GM18511 (cell line): Measurements from ENCODE around the gene ITGB4.
"Not testable (repeated sequence)": the region's sequence is repeated elsewhere in the genome, so short reads cannot be mapped to it uniquely, and the experiment has no call there.

Source experiments
- ATAC-seq: cut with Tn5 transposase; IDR thresholded peaks from one replicate; pipeline ENCODE4 v1.9.1; 2021; ENCODE audit warnings: mild to moderate bottlenecking, moderate library complexity; ENCODE audit not compliant: unreplicated experiment

Gene ITGB4

DNA sequence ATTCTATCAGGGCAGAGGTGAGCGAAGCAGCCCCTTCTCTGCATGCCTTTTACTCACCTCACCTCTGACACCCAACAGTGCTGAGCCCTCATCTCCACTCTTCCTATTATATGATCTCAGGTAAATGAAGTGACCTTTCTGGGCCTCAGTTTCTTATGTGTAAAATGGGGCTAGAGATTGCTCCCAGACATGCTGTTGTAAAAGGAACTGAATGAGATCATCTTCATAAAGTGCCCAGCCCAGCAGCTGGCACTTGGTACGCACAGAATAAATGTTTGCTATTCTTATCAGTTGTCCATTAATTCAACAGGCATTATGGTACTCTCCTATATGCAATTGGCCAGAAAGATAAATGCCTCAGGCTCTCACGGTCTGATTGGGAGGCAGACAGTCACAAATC, 48.3 kb downstream of the ITGB4 start:
- no peak for ATAC-seq

DNA sequence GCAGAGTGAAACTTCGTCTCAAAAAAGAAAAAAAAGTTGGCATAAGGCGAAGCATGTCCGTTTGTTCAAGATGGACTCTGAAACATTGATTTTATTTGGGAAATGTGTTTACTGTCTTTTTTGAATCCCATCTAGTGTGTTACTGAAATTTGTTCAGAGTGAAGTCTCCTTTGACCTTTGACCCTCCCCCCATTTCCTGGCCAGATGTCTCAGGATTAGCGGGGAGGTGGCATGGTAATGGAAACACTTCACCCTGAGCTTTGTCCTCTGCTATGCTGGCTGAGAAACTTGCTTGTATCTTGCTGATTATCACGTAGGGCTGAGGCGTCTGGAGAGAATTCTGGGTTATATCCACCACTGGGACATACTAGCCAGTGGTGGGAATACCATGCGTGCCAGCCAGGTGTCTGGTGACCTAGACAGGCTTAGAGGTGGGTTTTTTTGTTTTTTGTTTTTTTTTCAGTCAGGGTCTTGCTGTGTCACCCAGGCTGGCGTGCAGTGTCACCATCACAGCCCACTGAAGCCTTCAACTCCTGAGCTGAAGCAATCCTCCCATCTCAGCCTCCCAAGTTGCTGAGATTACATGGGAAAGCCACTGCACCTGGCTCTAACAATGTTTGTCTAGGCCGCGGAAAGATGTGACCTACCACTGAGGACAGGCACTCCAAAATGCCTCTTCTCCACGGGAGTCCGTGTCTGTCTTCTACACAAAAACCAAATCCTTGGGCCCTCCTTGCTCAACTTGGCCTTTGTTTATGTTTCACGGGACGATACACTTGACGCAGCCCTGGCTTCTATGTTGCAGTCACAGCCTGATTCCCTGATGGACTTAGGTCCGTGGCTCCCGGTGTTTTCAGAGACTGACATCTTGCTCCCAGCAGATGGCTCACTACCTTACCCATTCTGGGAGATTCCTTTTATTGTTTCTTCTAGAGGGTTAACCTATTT, 50.3 kb downstream of the ITGB4 start:
- ATAC-seq: no peak

DNA sequence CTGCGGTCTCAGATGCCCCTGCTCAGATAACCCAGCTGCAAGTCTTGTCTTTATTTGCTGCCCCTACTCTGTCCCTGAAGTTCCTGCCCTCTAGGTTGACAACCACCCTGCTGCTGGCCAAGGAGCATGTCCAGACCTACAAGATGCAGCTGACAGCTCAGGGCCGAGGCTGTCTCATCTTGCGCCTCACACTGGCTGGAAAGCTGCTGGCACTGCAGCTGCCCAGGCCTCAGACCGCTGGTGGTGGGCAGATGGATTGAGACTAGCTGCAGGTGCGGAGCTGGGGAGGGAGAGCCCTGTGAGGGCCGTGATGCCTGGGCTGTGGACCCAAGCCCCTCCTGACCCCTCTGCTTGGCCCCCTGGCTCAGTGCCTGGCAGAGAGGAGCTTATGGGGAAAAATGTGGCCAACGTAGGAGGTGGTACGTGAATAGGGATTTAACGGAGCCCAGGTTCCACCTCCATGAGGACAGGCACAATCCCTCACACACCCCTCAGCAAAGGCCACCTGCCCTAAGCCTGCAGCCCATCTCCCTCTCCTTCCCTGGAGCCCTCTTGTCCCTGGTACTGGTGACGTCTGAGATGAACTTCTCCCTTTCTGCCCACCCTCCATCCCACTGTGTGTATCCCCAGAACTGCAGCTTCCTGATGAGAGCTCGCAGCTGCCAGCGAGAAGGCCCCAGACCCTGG, 52.0 kb downstream of the ITGB4 start:
- no peak for ATAC-seq

DNA sequence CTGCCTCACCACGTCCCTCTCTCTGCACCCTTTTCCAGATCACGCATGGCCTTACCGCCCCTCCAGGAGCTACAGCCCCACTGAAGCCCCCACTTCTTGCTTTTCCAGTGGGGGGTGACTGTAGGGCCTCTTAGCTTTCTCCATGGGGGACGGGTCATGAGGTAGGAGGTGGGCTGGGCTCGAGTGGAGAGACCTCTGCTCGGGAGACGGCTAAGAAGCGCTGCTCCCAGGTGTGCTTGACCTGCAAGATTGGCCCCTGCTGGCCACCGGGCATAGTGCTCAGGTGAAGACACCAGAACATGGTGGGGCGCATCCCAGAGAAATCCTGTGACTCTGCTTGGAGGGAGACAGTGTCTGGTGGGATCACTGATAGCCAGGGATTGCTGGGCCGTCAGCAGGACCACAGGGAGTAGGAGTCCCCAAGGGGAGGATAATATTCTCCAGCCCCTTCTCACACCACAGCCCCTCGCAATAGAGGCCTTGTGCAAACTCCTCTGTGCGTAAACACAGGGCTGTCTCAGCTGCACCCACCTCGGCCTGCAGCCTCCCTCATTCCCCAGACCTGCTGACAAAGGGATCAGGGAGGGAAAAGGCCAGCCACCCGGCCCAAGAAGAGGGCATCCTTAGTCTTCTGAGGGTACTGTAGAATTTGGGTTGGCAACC, 52.7 kb downstream of the ITGB4 start:
- no peak for ATAC-seq

DNA sequence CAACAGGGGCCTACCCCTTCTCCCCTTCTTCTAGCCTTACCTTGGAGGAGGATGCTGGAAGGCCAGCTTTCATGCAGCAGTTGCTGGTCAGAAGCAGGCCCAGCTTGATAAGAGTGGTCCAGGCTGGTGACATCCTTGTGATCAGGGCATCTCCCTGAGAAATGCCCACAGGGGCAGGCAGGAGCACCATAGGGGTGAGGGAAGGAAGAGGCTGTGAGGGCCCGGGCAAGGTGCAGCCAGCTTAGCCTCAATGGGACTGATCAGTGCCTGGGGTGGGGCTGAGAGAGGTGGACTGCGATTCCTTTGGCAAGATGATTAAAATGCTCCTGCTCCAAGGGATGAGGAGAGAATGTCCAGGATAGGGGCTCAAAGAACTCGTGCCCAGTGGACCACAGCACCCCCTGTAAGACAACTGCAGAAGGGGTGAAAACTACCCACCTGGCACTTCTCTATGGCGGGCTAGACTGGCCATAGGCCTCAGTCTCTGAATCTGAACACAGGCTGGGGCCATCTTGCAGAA, 53.3 kb downstream of the ITGB4 start:
- no peak for ATAC-seq

DNA sequence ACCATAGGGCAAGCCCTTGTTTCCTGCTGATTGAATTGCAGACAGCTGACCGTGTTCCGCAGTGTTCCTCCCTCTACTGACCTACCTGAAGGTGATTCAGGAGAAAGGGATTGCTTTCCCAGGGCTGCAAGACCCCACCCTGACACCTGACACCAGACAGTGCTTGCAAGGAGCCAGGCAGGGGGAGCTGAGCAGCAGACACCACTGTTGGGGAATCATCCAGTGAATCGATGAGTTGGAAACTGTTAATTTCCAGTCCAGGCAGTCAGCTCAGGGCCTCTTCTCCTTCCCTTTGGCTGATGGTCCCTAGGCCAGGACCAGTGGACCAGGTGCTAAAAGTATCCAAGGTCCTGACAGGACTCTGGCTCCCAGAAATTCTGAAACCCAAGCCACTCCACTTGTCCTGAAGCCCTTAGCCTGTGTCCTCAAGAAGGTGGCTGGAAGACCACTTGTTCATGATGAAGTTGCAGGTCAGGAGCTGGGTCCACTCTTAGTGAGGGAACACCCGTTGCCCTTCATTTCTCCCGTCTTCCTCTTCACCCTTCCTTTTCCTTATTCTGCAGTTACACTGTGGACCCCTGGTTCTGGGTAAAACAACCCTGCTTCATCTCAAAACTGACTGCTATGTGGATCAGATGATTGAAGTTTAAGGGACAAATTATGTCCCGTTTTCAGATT, 53.9 kb downstream of the ITGB4 start:
- ATAC-seq: no peak

DNA sequence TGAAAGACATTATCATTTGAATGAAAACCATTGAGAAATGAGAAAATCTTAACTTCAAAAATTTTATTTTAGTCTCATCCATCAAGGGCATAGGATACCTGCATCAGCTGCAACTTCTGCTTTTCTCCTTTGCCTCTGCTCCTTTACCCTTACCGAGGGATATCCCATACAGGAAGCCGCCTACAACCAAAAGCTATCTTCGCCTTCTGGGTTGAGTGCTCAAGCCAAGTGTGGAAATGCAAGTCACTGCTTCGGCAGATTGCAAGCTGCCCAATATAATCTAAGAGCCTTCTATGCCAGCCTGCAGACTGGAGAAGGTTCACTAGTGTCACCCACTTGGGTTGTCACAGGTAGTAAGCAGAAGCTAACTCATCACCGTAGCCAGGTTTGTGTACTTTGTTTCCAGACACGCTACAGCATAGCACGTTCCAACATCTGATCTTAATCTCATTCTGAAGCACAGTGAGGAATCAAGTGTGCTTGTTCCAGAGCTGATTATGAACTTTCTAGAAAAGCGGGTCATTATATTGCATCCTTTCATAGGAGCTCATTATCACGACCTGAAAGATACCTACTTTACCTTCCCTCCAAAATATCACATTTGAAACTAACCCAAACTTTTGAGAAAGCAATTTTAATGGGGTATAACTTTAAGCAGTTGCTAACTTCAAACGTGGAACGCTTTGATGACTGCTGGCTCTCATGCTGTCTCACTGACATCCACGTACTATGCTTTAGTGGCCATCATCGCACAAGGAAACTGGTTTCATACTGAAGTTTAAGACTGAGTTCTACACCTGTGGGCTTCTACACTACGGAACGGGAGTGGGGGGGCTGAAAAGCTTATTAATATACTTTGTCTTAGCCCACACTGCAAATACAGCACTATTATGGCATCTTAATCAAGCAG, 55.4 kb downstream of the ITGB4 start:
- no peak for ATAC-seq

DNA sequence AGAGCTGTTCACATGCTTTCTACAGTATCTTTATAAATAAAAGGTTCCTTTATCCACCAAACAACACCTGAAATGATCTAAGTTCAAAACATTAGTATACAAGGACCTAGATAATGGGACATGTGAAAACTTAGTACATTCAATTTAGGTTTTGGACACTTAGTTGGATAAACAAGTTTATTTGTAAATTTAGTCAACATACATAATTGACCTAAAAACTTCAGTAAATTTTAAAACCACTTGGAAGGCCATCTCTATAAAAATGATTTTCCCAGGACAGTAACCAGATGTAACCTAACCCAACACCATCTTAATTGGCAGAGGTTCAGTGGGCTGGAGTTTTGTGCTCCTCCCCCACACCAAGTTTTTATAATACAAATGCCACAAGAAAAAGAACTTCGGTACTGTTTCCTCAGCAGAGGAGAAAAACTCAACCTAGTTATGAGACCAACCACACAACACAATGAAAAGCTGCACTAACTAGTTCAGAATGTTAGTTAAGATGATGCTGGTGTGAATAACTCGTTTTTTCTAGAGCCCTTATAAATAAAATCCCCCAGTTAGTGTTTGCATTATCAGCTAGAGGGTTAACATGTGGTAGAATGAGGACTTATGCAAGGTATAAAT, 56.1 kb downstream of the ITGB4 start:
- ATAC-seq: no peak

DNA sequence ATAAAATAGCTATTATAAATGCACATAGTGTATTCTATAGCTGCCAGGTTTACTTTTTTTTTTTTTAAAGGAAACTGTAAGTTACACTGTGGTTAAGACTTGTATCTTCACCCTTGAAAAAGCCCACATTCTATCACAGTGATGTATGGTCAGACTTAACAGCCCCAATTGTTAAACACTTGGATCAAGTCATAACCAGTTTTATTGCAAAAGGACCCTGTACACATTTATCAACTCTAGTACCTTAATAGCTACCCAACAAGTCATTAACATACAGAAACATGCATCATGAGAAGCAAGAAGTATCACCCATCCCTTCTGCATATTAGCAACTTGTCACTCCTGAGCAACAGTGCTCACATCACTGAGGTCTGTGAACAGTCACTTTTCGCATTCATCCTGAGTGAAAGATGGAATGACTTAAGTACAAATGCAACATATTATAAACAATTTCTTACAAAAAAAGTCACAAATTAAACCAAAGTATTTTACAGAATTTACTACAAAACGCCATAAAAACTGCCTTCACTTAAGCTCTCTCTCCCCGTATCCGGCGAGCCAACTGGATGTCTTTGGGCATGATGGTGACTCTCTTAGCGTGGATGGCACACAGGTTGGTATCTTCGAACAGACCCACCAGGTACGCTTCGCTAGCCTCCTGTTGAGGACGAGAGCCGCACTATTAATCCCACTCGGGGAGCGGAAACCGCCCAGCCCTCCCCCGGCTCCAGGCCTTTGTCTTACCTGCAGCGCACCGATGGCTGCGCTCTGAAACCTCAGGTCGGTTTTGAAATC, 57.0 kb downstream of the ITGB4 start:
- ATAC-seq: not testable (repeated sequence)

DNA sequence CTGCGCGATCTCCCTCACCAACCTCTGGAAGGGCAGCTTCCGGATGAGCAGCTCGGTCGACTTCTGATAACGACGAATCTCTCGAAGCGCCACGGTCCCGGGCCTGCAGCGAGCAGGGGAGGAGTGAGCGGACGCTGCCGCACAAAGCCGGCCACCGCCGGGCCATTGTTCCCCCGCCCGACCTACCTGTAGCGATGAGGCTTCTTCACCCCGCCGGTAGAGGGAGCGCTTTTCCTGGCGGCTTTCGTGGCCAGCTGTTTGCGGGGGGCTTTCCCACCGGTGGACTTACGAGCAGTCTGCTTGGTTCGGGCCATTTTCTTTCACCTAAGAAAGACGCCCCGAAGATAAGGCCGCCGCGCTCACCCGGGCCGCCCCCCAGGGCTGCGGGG, 57.6 kb downstream of the ITGB4 start:
- peak; percentile 14 for ATAC-seq

DNA sequence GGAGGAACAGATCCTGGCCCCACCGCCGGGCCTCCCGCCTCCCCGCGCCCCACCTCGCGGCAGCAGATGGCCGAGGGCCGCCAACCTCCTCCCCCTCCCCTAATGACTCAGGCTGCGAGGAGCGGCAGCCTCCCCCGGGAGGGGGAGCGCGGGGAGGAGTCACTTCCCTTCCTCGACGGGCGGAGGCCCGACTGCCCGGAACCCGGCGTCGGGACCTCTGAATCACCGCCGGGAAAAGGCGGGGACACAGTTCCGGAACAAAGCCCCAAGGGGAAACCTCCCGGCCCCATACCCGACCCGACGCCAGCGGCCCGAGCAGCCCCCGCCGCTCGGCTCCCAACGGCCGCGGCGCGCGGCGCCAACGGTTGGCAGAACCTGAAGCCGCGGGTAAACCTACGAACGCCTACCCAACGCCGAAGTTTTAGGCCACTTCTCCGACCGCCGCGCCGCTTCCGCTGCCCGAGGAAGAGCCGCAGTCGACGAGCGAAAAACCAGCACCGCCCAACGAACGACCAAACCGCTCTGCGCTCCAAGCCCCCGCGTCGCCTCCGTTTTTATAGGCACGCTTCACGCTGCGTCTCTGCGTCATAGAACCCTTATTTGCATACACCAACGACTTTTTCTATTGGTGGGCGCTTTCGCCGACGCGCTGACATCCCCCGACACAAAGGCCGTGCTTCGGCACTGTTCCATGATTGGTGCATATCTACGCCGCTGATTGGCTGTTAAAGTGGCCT, 58.2 kb downstream of the ITGB4 start:
- ATAC-seq: peak; percentile 72

DNA sequence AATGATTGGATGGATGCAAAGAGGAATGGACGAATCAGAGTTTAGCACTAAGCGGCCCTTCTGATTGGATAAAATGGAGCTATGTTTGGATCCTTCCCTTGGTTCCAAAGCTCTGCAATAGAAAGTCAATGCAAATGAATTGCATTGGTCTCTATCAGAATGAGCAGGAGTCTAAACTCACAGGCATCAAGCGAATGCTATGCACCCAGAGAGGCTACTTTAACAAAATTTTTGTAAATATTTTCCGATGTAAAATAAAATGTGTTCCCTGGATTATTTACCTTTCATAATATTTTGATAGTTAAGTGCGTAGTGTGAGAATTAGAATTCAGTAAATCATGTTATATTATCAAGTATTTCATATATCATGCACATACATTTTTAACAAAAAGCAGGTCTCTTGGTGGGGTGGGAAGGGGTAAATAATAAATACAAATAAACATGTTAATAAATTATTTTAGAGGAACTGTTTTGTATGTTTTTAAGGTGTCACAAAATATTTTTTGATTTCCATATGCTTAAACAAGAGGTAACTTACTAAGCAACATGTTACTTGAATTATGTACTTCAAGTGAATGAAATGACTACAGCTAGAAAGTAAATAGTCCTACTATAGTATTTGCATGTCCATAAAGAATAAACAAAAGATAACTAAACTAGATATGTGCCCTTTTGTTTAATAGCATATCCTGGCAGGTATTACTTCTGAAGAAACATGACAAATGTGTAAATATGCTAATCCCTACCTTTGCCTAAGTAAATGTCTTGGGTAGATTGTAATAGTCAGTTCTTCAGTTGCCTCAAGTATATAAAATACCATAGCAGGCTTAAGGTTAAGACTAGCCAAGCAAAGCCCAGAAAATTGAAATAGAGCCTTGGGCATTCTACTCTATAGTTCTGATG, 59.0 kb downstream of the ITGB4 start:
- ATAC-seq: no peak

DNA sequence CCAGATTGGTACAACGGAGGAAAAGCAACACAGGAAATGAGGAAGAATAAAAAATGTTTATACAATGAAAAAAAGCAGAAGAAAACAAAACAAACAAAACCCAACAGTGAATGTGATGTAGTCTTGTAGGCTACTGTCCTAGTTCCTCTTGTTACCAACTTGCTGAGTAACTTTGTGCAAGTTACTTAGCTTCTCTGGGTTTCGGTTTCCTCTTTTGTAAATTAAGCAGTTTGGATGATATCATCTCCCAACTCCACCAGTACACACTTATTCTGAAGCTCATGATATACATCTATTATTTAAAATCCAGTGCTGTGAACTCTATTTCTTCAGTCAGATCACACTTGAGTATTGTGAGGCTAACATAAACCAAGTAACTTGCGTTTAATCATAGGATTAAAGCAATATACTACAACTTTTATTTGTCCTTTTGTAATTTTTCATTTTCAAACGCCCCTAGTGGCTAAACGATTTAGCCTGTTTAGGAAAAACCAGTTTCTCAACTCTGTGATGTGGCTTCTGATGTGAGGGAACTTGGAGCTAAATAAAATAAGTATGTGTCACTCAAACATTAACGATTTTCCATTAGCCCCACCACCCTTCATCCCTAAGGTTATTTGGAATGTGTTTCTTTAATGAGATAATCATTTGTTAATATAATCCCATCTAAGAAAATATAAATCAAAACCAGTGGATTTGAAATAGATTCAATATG, 62.0 kb downstream of the ITGB4 start:
- ATAC-seq: no peak

DNA sequence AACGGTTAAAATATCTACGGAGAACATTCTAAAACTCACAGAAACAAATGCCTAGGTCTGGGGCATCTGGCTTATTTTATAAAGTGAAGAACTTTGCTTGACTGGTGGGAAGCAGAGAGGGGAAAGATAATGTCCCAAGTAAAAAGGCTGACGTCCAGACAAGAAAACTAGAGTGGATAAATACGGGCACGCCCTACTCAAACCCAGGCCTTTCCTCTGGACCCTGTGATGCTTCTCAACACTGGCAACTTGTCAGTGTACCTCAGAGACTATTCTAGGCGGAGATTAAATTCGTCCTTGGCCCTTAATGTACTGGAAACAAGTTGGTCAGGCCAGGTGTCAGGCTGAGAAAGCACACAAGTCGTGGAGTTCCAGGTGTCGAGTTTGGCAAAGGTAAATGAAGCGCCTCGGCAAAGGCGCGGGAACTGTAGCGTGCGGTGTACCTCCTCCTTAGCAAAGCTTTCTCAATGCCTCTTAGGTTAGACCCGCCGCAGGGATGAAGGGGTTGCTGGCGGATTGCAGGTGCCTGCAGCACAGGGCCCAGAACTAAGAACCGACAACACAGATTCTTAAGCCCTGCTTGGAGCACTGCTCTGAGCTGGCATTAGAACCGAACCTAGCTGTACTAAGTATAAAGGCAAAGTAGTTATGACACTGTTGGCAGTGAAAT, 62.7 kb downstream of the ITGB4 start:
- ATAC-seq: peak; percentile 2

DNA sequence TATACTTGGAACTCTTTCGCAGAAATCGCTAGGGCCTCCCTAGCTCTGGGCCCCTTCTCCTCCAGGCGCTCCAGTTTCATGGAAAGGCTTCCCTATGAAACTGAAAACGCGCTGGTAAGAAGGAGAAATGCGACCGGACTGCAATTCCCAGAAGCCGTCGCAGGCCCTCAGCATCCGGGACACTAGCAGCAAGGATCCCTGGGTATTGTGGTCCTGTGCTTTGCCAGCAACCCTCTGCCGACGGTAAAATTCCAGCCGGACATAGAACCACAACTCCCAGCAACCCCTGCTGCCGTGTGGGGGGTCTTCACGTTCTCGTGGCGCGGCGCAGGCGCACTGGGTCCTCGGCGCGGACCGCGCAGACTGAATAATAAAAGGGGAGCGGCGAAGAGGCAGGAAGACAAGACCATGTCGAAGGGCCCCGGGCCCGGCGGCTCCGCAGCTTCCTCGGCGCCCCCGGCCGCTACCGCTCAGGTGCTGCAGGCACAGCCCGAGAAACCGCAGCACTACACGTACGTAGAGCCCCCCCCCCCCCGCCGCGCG, 63.3 kb downstream of the ITGB4 start, which contains the start of gene UNK:
Gene UNK, plus strand, starts transcription at position 334 of the 543 bp plus-strand sequence. Its CDS starts 75 bp downstream, at position 409.
- peak; percentile 63 for ATAC-seq
